K562 (cell line): ENCODE results near the gene CNMD. TPM values are rescaled to one million over a fixed set of nuclear protein-coding genes. Genes with fewer than 3 reads are reported as not detected.

ENCODE experiments used
- ATAC-seq: fragments of 200-7000 bp; cut with Tn5 transposase; 3 replicates; pipeline ENCODE4 v1.9.1; 2020; ENCODE audit warnings: moderate library complexity
- BruUV-seq: library from RNA; stranded (reverse); fragments of 400-500 nt; replicated peaks from 2 replicates; lab custom pipeline; 2021; lab: Mats Ljungman, UMichigan
- CTCF ChIA-PET: fragments of 300-600 bp; formaldehyde crosslinking; extraction: SDS; loops from one replicate; lab custom pipeline; 2021; ENCODE audit warnings: low intra/inter-chr PET ratio; lab: Yijun Ruan, JAX
- POLR2A ChIA-PET: fragments of 300-600, 350-650 bp; sonication (Branson Sonifier 250); formaldehyde crosslinking; extraction: SDS; loops from one replicate; lab custom pipeline; 2021; ENCODE audit warnings: antibody characterized with exemption, inconsistent platforms; lab: Yijun Ruan, JAX
- DNase-seq, 4 experiments: peaks; one replicate each; pipeline versions ENCODE4 v3.0.0 to v3.0.0-alpha.2; 2011 to 2018; ENCODE audit warnings: low spot score in 3 of 4, mixed read lengths in 3 of 4; ENCODE audit errors: extremely low read depth in 1 of 4
- FAIRE-seq: peaks from 2 replicates; lab custom pipeline; 2011; peaks lifted over from hg19 to GRCh38; lab: Jason Lieb, UNC
- H2AFZ ChIP-seq: 2 replicates; pipeline ENCODE4 v1.6.0; 2011; ENCODE audit warnings: low read depth, low read length, control low read depth, inconsistent platforms
- H3K27ac ChIP-seq: fragments of 200-600 bp; 3 replicates; pipeline ENCODE4 v1.8.0; 2011; ENCODE audit warnings: low read depth, mild to moderate bottlenecking, control low read depth, inconsistent platforms, low read length, moderate library complexity, mixed read lengths; ENCODE audit errors: extremely low read depth
- H3K27me3 ChIP-seq, 2 experiments: fragments of 300-600 bp in 1 of 2; 2 replicates in 1 of 2; 3 replicates in 1 of 2; pipeline versions ENCODE4 v1.6.0 to v1.8.0; 2011; ENCODE audit warnings: inconsistent platforms in 2 of 2, low read length in 2 of 2, mild to moderate bottlenecking in 1 of 2, mixed read lengths in 1 of 2, moderate library complexity in 1 of 2; ENCODE audit not compliant: control insufficient read depth in 2 of 2, insufficient read depth in 2 of 2
- H3K36me3 ChIP-seq: fragments of 300-600 bp; 3 replicates; pipeline ENCODE4 v1.8.0; 2011; ENCODE audit warnings: mild to moderate bottlenecking, low read length, inconsistent platforms; ENCODE audit not compliant: control insufficient read depth, insufficient read depth
- H3K4me1 ChIP-seq, 2 experiments: fragments of 200-600 bp in 1 of 2; replicated peaks in 1 of 2; 2 replicates in 1 of 2; 3 replicates in 1 of 2; pipeline versions ENCODE4 v1.5.1 to v1.8.0; 2011; ENCODE audit warnings: inconsistent platforms in 2 of 2, low read length in 2 of 2, mild to moderate bottlenecking in 1 of 2, mixed read lengths in 1 of 2, moderate library complexity in 1 of 2; ENCODE audit not compliant: control insufficient read depth in 2 of 2, insufficient read depth in 2 of 2
- H3K4me2 ChIP-seq: 2 replicates; pipeline ENCODE4 v1.6.1; 2011; ENCODE audit warnings: low read length, control low read depth, inconsistent platforms, mixed read lengths; ENCODE audit not compliant: insufficient read depth
- H3K4me3 ChIP-seq: fragments of 200-600 bp; sonication (generic), shearing (Covaris generic); 2 replicates; pipeline ENCODE4 v1.5.1; 2016; ENCODE audit warnings: control low read depth, inconsistent platforms
- H3K79me2 ChIP-seq: fragments of 200-600 bp; 3 replicates; pipeline ENCODE4 v1.8.0; 2011; ENCODE audit warnings: low read length, inconsistent platforms; ENCODE audit not compliant: control insufficient read depth, insufficient read depth
- H3K9ac ChIP-seq, 2 experiments: 2 replicates each; pipeline versions ENCODE4 v1.6.0 to v1.6.1; 2011; ENCODE audit warnings: low read depth in 2 of 2, low read length in 2 of 2, control low read depth in 1 of 2, inconsistent platforms in 1 of 2, mild to moderate bottlenecking in 1 of 2, mixed read lengths in 1 of 2; ENCODE audit not compliant: insufficient read depth in 1 of 2
- H3K9me1 ChIP-seq: one replicate; pipeline ENCODE4 v1.6.0; 2011; ENCODE audit warnings: inconsistent platforms, mild to moderate bottlenecking, low read length, moderate library complexity; ENCODE audit not compliant: control insufficient read depth, insufficient read depth
- H3K9me3 ChIP-seq: replicated peaks from 2 replicates; pipeline ENCODE4 v1.5.1; 2011; ENCODE audit warnings: low read depth, low read length, inconsistent platforms; ENCODE audit not compliant: control insufficient read depth, insufficient read depth
- H4K20me1 ChIP-seq: replicated peaks from 2 replicates; pipeline ENCODE4 v1.6.1; 2011; ENCODE audit warnings: low read length, inconsistent platforms, mixed read lengths; ENCODE audit not compliant: control insufficient read depth, insufficient read depth
- KDM2B ChIP-seq: fragments of 250-450 bp; sonication (Bioruptor Pico); IDR thresholded peaks from 2 replicates; pipeline ENCODE4 v1.8.0; 2021; ENCODE audit warnings: mild to moderate bottlenecking, moderate library complexity
- KHSRP ChIP-seq: fragments of 450-650 bp; IDR thresholded peaks from 2 replicates; pipeline ENCODE4 v1.6.1; 2017
- PCBP1 ChIP-seq: fragments of 200-400 bp; formaldehyde crosslinking; IDR thresholded peaks from 2 replicates; pipeline ENCODE4 v1.6.1; 2018; ENCODE audit warnings: mild to moderate bottlenecking, low read depth, low read length; ENCODE audit not compliant: poor library complexity, severe bottlenecking
- PHB2 ChIP-seq: fragments of 450-650 bp; IDR thresholded peaks from 2 replicates; pipeline ENCODE4 v1.6.1; 2017; ENCODE audit warnings: low read depth
- TFAM ChIP-seq: fragments of 250-450 bp; sonication (Bioruptor Pico); conservative IDR thresholded peaks from 2 replicates; pipeline ENCODE4 v1.5.0; 2021; ENCODE audit warnings: mild to moderate bottlenecking, moderate library complexity
- ZNF436 ChIP-seq: fragments of 250-450, 450-650 bp; sonication (Bioruptor Pico); formaldehyde crosslinking; IDR thresholded peaks from 2 replicates; pipeline ENCODE4 v1.7.0; 2020; ENCODE audit warnings: mild to moderate bottlenecking
- ZNF699 ChIP-seq: fragments of 250-450 bp; sonication (Bioruptor Pico); IDR thresholded peaks from 2 replicates; pipeline ENCODE4 v1.8.0; 2021; ENCODE audit warnings: mild to moderate bottlenecking, moderate library complexity; ENCODE audit not compliant: insufficient replicate concordance
- WGBS: fragments of 100-300 bp; shearing (Covaris generic); methylation state at CpG from one replicate; pipeline ENCODE4 v1.1.6; 2016; ENCODE audit warnings: low coverage, mixed read lengths; ENCODE audit not compliant: insufficient coverage; ENCODE audit errors: missing lambda C conversion rate; 5-methylcytosine and 5-hydroxymethylcytosine counted together
- in situ Hi-C: fragments of 300-500 bp; cut with MboI; formaldehyde crosslinking; loops from 4 replicates; pipeline ENCODE4 v1.15.0; 2018; ENCODE audit warnings: inconsistent platforms, mixed read lengths
- intact Hi-C: fragments of 100-400 bp; cut with micrococcal nuclease; formaldehyde crosslinking; loops from 2 replicates; pipeline ENCODE4 v1.14.2; 2022
- polyA plus RNA-seq, 8 experiments: library from polyadenylated mRNA; depleted of rRNA in 4 of 8; stranded (reverse) in 5 of 8; unstranded in 3 of 8; fragments of >200 nt; fragmentation: Nextera tagmentation in 2 of 8; fragmentation: Illumina TruSeq in 1 of 8; extraction: Ambion mirVana in 2 of 8; extraction: Trizol in 1 of 8; gene quantifications; 2 replicates each; pipeline versions ENCODE4 v1.2.1 to v1.2.3, GENCODE V29; 2011 to 2014; ENCODE audit warnings: inconsistent platforms in 1 of 8, missing spikeins in 1 of 8
- total RNA-seq, 7 experiments: library from RNA; depleted of rRNA in 6 of 7; stranded (reverse); fragments of >200 nt in 6 of 7; fragmentation: Illumina TruSeq in 2 of 7; extraction: Trizol in 2 of 7; gene quantifications; 2 replicates each; pipeline versions ENCODE4 v1.2.1 to v1.2.3, GENCODE V29; 2011 to 2021; ENCODE audit warnings: low replicate concordance in 1 of 7
- TF ChIP-seq, protein P1 (sequence below): fragments of 250-450 bp; sonication (Bioruptor Pico); IDR thresholded peaks from 2 replicates; pipeline ENCODE4 v1.5.0; 2021; ENCODE audit warnings: mild to moderate bottlenecking, borderline replicate concordance
- TF ChIP-seq, protein P2 (sequence below): sonication (generic); formaldehyde crosslinking; IDR thresholded peaks from 2 replicates; pipeline ENCODE4 v1.8.0; 2022; ENCODE audit warnings: mild to moderate bottlenecking, missing genetic modification reagents, borderline replicate concordance

CNMD gene
- total and polyA plus RNA-seq, 9 of the 15 experiments (the other 6 are each of a cell fraction or from before 2014, with no cell fraction given): not detected

DNA sequence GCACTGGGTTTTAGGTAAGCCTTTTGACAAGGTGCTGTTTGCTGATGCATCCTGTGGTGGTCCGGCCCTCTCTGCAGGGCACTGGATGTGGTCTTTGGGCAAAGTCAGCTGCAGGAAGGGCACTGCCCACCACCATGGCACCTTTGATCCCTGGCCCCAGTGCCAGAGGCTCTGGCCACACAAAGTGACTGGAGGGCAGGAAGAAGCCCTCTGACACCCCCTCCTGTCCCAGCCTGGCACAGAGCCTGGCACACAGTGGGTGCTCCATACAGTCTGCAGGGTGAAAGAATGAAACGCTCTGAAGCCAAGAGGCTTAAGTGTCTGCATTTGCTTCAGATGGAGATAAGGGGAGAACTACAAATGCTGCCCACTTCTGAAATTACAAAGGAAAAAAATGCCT, 47.6 kb upstream of the CNMD start:
- no peak overlapping the region for H2AFZ ChIP-seq
- POLR2A ChIA-PET: no interaction called here

DNA sequence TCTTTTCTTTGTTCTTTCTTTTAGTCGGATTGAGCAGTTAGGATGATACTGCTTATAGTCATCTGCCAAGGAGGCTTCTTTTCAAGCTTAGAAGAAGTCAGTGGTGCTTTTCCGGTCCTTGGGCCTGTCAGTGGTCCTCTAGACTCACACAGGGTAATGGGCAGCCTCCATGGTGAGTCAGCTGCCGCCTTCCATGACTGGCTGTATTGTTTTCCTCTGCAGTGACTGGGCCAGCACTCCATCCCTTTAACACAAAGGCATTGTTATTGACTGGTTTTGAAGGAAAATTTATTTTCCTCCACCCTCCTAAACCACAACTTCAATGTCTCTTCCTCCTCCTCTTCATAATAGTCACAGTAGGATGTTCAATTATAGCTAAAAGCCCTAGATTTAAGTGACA, 47.1 kb upstream of the CNMD start:
- no peak for DNase-seq
- H3K79me2 ChIP-seq: no peaks in the 10 kb centered on the region
- peaks cover 0 to 5% of the 10 kb centered on the region in 2 experiments; a peak in 1 of 5 replicates for H3K27me3 ChIP-seq
- intact Hi-C loops: no loop called here
- no peak for ATAC-seq
- no peaks in the 10 kb centered on the region for H3K9me3 ChIP-seq
- CTCF ChIA-PET: no interaction called here
- no peak overlapping the region for H2AFZ ChIP-seq
- no TSS peak for BruUV-seq
- H3K27ac ChIP-seq: no peak overlapping the region
- H3K9me1 ChIP-seq: no peaks in the 10 kb centered on the region
- no peak for FAIRE-seq
- POLR2A ChIA-PET: no interaction called here
- H3K9ac ChIP-seq: no peak overlapping the region
- H4K20me1 ChIP-seq: no peaks in the 10 kb centered on the region
- no peak overlapping the region for H3K4me3 ChIP-seq
- in situ Hi-C loops: no loop called here
- TF ChIP-seq KHSRP: no peak
- no peak for TF ChIP-seq PHB2
- no peak for TF ChIP-seq PCBP1
- TF ChIP-seq, protein P1, sequence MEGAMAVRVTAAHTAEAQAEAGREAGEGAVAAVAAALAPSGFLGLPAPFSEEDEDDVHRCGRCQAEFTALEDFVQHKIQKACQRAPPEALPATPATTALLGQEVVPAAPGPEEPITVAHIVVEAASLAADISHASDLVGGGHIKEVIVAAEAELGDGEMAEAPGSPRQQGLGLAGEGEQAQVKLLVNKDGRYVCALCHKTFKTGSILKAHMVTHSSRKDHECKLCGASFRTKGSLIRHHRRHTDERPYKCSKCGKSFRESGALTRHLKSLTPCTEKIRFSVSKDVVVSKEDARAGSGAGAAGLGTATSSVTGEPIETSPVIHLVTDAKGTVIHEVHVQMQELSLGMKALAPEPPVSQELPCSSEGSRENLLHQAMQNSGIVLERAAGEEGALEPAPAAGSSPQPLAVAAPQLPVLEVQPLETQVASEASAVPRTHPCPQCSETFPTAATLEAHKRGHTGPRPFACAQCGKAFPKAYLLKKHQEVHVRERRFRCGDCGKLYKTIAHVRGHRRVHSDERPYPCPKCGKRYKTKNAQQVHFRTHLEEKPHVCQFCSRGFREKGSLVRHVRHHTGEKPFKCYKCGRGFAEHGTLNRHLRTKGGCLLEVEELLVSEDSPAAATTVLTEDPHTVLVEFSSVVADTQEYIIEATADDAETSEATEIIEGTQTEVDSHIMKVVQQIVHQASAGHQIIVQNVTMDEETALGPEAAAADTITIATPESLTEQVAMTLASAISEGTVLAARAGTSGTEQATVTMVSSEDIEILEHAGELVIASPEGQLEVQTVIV (CRISPR knock-in tag): no peak
- TF ChIP-seq KDM2B (CRISPR knock-in tag): no peak
- no peak for TF ChIP-seq TFAM (CRISPR knock-in tag)
- TF ChIP-seq, protein P2, sequence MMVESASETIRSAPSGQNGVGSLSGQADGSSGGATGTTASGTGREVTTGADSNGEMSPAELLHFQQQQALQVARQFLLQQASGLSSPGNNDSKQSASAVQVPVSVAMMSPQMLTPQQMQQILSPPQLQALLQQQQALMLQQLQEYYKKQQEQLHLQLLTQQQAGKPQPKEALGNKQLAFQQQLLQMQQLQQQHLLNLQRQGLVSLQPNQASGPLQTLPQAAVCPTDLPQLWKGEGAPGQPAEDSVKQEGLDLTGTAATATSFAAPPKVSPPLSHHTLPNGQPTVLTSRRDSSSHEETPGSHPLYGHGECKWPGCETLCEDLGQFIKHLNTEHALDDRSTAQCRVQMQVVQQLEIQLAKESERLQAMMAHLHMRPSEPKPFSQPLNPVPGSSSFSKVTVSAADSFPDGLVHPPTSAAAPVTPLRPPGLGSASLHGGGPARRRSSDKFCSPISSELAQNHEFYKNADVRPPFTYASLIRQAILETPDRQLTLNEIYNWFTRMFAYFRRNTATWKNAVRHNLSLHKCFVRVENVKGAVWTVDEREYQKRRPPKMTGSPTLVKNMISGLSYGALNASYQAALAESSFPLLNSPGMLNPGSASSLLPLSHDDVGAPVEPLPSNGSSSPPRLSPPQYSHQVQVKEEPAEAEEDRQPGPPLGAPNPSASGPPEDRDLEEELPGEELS (CRISPR knock-in tag): no peak
- TF ChIP-seq ZNF436 (CRISPR knock-in tag): no peak
- 0% methylated on average over 3 of the region's 3 CpGs for WGBS
- H3K4me1 ChIP-seq: no peaks in the 10 kb centered on the region; a peak in 1 of 5 replicates
- H3K4me2 ChIP-seq: no peak overlapping the region
- no peaks in the 10 kb centered on the region for H3K36me3 ChIP-seq

More for the DNA sequence above, 47.6 kb upstream of the CNMD start:
- in situ Hi-C loops (no loop called here), intact Hi-C loops (no loop called here)
- no peak overlapping the region for H3K4me2 ChIP-seq
- H3K9ac ChIP-seq: no peak overlapping the region
- H3K9me3 ChIP-seq: no peaks in the 10 kb centered on the region
- WGBS: 0% methylated on average over 2 of the region's 2 CpGs
- H3K4me3 ChIP-seq: no peak overlapping the region
- no peak overlapping the region for H3K27ac ChIP-seq
- no TSS peak for BruUV-seq
- no peak for FAIRE-seq
- H3K36me3 ChIP-seq: no peaks in the 10 kb centered on the region
- TF ChIP-seq ZNF699 (CRISPR knock-in tag): no peak
- no peak for ATAC-seq
- no peaks in the 10 kb centered on the region for H4K20me1 ChIP-seq
- H3K4me1 ChIP-seq: no peaks in the 10 kb centered on the region; a peak in 1 of 5 replicates
- DNase-seq: no peak
- CTCF ChIA-PET: no interaction called here
- H3K27me3 ChIP-seq: peaks cover 0 to 5% of the 10 kb centered on the region in 2 experiments; a peak in 1 of 5 replicates
- no peaks in the 10 kb centered on the region for H3K79me2 ChIP-seq
- no peaks in the 10 kb centered on the region for H3K9me1 ChIP-seq
